Neural crest cell (in vitro differentiated cells): ENCODE measurements around the gene ZFP57. TPM values are rescaled to one million over a fixed set of nuclear protein-coding genes. Genes with fewer than 3 reads are reported as not detected.

Experiments
- DNase-seq: peaks from one replicate; pipeline ENCODE4 v3.0.0; 2021; ENCODE audit warnings: low read depth, mixed read lengths, low spot score
- H3K27ac Mint-ChIP-seq: one replicate; pipeline ENCODE4 v1.8.0; 2021; ENCODE audit warnings: mild to moderate bottlenecking, mixed read lengths; ENCODE audit not compliant: unreplicated experiment
- H3K27me3 Mint-ChIP-seq: 2 replicates; pipeline ENCODE4 v1.8.0; 2021; ENCODE audit warnings: low read depth, mild to moderate bottlenecking, mixed read lengths
- H3K36me3 Mint-ChIP-seq: 2 replicates; pipeline ENCODE4 v1.8.0; 2021; ENCODE audit warnings: low read depth, mild to moderate bottlenecking, mixed read lengths
- H3K4me1 Mint-ChIP-seq: 2 replicates; pipeline ENCODE4 v1.8.0; 2021; ENCODE audit warnings: mixed read lengths
- H3K4me3 Mint-ChIP-seq: one replicate; pipeline ENCODE4 v1.8.0; 2021; ENCODE audit warnings: mild to moderate bottlenecking, mixed read lengths
- H3K9me3 Mint-ChIP-seq: 2 replicates; pipeline ENCODE4 v1.8.0; 2021; ENCODE audit warnings: mixed read lengths
- total RNA-seq: library from RNA; stranded (reverse); gene quantifications from 2 replicates; pipeline ENCODE4 v1.2.1, GENCODE V29; 2021
- TF ChIP-seq, protein P1 (sequence below): fragments of 200-600 bp; sonication (generic); conservative IDR thresholded peaks from 2 replicates; pipeline ENCODE4 v1.5.0; 2021; ENCODE audit warnings: antibody characterized with exemption, mild to moderate bottlenecking

The ZFP57 gene
- total RNA-seq, 1 donor from 2014 or later = not detected

- Mint-ChIP-seq H3K4me3 (peak overlapping the region; percentile 42), H3K27ac (no peak overlapping the region), H3K27me3 (peaks cover 16% of the 10 kb centered on the region), H3K36me3 (peaks cover 40% of the 10 kb centered on the region), H3K4me1 (peaks cover 66% of the 10 kb centered on the region), H3K9me3 (no peaks in the 10 kb centered on the region)
- TF ChIP-seq, protein P1, sequence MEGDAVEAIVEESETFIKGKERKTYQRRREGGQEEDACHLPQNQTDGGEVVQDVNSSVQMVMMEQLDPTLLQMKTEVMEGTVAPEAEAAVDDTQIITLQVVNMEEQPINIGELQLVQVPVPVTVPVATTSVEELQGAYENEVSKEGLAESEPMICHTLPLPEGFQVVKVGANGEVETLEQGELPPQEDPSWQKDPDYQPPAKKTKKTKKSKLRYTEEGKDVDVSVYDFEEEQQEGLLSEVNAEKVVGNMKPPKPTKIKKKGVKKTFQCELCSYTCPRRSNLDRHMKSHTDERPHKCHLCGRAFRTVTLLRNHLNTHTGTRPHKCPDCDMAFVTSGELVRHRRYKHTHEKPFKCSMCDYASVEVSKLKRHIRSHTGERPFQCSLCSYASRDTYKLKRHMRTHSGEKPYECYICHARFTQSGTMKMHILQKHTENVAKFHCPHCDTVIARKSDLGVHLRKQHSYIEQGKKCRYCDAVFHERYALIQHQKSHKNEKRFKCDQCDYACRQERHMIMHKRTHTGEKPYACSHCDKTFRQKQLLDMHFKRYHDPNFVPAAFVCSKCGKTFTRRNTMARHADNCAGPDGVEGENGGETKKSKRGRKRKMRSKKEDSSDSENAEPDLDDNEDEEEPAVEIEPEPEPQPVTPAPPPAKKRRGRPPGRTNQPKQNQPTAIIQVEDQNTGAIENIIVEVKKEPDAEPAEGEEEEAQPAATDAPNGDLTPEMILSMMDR = no peak
- no peak for DNase-seq
These were observed 56.4 kb downstream of the ZFP57 start for GRCh38 chr6:29624520-29624961.

Other genes starting within 250 kb of the ZFP57 start
- gene OR10C1, start 241.8 kb downstream of the ZFP57 start, total RNA-seq = not detected in 2 replicates
- not detected in 2 replicates for gene OR11A1, start 224.1 kb downstream of the ZFP57 start, total RNA-seq
- gene OR2H1, start 224.0 kb downstream of the ZFP57 start, total RNA-seq = not detected in 2 replicates
- gene MAS1L, start 193.2 kb downstream of the ZFP57 start, total RNA-seq = not detected in 2 replicates
- gene UBD, start 121.4 kb downstream of the ZFP57 start, total RNA-seq = not detected in 2 replicates
- gene OR2H2, start 96.0 kb downstream of the ZFP57 start, total RNA-seq = not detected in 2 replicates
- gene GABBR1, start 48.0 kb downstream of the ZFP57 start, total RNA-seq = 79.7 and 91.6 TPM in 2 replicates
- not detected in 2 replicates for gene MOG, start 24.1 kb downstream of the ZFP57 start, total RNA-seq
- 0.98 and 1.4 TPM in 2 replicates for gene HLA-F, start 42.3 kb upstream of the ZFP57 start, total RNA-seq
- not detected in 2 replicates for gene HLA-G, start 146.7 kb upstream of the ZFP57 start, total RNA-seq